Loucy (cell line): Measurements from ENCODE around the gene QSOX1.

Source experiments
- CTCF ChIP-seq: fragments of 200-600 bp; sonication (generic); conservative IDR thresholded peaks from 2 replicates; pipeline ENCODE4 v1.5.1; 2014; ENCODE audit warnings: mild to moderate bottlenecking, antibody characterized with exemption, low read length
- EZH2phosphoT487 ChIP-seq: fragments of 200-600 bp; IDR thresholded peaks from 2 replicates; pipeline ENCODE4 v1.6.1; 2018; ENCODE audit warnings: antibody characterized with exemption, mild to moderate bottlenecking, moderate library complexity, borderline replicate concordance

DNA sequence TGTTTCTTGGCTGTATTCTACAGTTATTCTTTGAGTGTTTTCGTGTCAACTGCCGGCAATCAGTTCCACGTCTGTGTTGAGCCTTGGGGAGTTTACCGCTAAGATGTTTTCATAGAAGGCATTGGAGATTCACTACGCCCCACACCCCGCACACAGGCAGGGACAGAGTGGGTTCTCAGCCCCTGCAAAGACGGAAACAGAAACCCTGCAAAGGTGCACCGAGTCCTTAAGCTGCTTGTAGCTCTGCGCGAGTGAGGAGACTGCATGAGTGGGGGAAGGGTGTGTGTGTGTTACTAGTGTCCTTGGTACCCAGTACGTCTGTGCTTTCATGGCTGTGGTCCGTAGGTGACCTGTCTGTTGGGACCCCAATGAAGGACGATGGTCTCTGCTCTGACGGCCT lies 77.3 kb downstream of the QSOX1 start:
- TF ChIP-seq CTCF (no peak), EZH2phosphoT487 (no peak)
